Hepatocyte (in vitro differentiated cells): ENCODE measurements around the gene KY.

ENCODE experiments used
- EZH2 ChIP-seq: fragments of 200-600 bp; sonication (generic); IDR thresholded peaks from 2 replicates; pipeline ENCODE4 v1.6.1; 2016; ENCODE audit warnings: antibody characterized with exemption, mild to moderate bottlenecking, borderline replicate concordance
- EZH2phosphoT487 ChIP-seq: fragments of 200-600 bp; sonication (generic); IDR thresholded peaks from one replicate; pipeline ENCODE4 v1.6.1; 2018; ENCODE audit warnings: antibody characterized with exemption, mild to moderate bottlenecking, low read depth, moderate library complexity; ENCODE audit not compliant: unreplicated experiment, severe bottlenecking
- TF ChIP-seq, protein P1 (sequence below): fragments of 200-600 bp; sonication (generic); IDR thresholded peaks from 2 replicates; pipeline ENCODE4 v1.5.1; 2016; ENCODE audit warnings: antibody characterized with exemption, mild to moderate bottlenecking; ENCODE audit not compliant: poor library complexity

DNA sequence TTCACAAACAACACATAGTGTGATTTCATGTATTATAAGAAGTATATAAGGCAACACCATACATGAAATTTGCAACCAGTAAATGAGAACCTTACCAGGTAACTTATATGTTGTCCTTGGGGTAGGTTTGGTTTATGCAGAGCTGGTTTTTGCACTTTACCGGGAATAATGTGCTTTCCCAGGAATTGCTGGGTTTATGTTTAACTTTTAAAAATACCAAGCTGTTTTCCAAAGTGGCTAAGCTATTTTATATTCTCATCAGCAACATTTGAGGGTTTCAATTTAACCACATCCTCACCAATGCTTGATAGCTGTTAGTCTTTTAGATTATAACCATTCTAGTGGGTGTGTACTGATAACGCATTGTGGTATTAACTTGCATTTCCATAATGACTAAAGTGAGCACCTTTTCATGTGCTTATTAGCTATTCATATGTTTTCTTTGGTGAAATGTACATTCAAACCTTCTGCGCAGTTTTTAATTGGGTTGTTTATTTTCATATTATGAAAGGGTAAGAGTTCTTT, 71.6 kb downstream of the KY start:
- TF ChIP-seq, protein P1, sequence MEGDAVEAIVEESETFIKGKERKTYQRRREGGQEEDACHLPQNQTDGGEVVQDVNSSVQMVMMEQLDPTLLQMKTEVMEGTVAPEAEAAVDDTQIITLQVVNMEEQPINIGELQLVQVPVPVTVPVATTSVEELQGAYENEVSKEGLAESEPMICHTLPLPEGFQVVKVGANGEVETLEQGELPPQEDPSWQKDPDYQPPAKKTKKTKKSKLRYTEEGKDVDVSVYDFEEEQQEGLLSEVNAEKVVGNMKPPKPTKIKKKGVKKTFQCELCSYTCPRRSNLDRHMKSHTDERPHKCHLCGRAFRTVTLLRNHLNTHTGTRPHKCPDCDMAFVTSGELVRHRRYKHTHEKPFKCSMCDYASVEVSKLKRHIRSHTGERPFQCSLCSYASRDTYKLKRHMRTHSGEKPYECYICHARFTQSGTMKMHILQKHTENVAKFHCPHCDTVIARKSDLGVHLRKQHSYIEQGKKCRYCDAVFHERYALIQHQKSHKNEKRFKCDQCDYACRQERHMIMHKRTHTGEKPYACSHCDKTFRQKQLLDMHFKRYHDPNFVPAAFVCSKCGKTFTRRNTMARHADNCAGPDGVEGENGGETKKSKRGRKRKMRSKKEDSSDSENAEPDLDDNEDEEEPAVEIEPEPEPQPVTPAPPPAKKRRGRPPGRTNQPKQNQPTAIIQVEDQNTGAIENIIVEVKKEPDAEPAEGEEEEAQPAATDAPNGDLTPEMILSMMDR = no peak
- TF ChIP-seq EZH2 (no peak), EZH2phosphoT487 (no peak)
